NCI-H1105 (cell line): ENCODE measurements around the gene AHSP.
"Not testable (repeated sequence)": the region's sequence is repeated elsewhere in the genome, so short reads cannot be mapped to it uniquely, and the experiment has no call there.

Experiments
- DNase-seq: peaks from one replicate; lab custom pipeline; 2025; lab: John Stamatoyannopoulos, UW

Gene AHSP, protein sequence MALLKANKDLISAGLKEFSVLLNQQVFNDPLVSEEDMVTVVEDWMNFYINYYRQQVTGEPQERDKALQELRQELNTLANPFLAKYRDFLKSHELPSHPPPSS

DNA sequence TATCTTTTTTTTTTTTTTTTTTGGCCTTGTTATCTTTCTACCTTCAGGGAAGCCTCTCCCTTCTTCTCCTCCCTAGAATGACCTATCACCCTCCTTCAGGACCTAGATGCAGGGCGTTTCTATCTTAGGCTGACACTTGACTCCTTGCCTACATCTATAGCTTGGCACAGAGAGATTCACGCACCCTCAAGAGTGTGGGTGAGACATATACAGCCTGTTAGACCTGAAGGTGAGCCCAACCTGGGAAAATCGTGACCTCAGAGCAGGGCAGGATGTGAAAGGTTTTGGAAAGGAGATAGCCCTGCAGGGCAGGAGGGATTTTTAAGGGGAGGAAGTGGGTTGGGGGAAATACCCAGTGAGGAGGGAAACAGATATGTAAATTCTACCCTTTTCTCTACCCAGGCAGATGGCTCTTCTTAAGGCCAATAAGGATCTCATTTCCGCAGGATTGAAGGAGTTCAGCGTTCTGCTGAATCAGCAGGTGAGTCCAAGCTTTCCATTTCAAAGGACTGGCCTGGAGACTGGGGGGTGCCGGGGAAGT lies at the start of gene AHSP:
AHSP (plus strand) TSS at position 167 of the 541 bp plus-strand sequence; CDS start at position 407, 240 bp downstream.
- DNase-seq = no peak

GRCh38 chr16:31478956-31479355 lies 48.7 kb upstream of the AHSP start:
- DNase-seq = no peak

DNA sequence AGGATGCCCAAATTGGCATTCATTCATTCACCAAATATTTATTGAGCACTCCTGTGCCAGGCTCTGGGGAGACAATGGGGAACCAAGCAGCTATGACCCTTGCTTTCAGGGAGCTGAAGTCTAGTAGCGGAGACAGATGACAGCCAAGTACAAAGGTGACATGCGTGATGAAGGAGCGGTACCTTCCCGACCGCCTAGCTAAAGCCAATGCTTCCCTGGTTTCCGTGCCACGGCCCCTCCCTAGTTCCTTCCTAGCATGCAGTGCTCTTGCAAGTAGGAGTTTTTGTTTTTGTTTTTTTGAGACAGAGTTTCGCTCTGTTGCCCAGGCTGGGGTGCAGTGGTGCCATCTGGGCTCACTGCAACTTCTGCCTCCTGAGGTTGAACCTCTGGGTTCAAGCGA lies 47.9 kb upstream of the AHSP start:
- DNase-seq = no peak

DNA sequence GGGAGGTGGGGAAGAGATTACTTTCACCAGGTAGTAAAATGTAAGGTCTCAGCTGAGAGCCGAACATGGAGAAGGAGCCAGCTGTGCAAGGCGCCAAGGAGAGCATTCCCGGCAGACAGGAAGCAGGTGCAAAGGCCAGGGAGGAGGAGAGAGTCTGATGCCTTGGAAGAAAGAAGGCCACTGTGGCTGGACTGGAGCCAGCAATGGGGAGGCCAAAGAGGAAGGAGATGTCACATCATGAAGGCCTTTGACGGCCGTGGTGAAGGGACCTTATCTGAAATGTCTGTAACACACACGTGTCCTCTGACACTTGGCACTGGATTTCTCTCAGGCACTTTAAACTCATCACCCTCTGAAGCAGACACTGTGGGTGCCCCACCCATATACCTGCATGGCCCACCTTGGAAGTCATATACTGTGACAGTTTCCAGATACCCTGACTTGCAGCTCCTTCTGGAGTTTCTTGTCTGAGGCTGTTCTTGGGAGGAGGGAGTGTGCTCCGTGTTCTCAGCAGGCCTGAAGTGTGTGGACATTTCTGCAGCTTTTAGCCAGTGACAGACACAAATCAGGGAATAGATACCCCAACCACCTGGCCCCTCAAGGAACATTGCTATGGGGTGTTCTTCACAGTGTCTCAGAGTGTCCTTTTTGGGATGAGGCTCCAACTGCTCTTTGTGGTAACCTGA lies 46.7 kb upstream of the AHSP start:
- no peak for DNase-seq

- DNase-seq = no peak
These were observed 44.6 kb upstream of the AHSP start, which contains the start of gene SLC5A2 for GRCh38 chr16:31483081-31483480. Gene SLC5A2 (plus strand): TSS chr16:31483123. CDS start chr16:31483137, 14 bp downstream.

GRCh38 chr16:31484048-31484447 lies 43.7 kb upstream of the AHSP start:
- DNase-seq = not testable (repeated sequence)

- no peak for DNase-seq
These were observed 43.1 kb upstream of the AHSP start for GRCh38 chr16:31484491-31485171.

DNA sequence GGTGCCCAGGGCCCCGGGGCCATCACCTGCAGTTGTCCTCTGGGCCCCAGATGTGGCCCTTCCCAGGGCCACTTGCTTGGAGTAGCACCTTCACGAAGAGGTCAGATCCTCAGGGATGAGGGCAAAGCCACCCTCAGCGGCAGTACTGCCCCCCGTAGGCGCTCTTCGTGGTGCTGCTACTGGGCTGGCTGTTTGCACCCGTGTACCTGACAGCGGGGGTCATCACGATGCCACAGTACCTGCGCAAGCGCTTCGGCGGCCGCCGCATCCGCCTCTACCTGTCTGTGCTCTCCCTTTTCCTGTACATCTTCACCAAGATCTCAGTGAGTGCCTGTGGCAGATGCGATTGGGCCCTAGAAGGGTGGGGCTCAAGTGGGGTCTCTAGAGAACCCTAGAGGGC lies 42.1 kb upstream of the AHSP start:
- no peak for DNase-seq

- DNase-seq = no peak
These were observed 41.7 kb upstream of the AHSP start for GRCh38 chr16:31486045-31486444.

GRCh38 chr16:31487071-31487719 lies 40.5 kb upstream of the AHSP start:
- DNase-seq = no peak

DNA sequence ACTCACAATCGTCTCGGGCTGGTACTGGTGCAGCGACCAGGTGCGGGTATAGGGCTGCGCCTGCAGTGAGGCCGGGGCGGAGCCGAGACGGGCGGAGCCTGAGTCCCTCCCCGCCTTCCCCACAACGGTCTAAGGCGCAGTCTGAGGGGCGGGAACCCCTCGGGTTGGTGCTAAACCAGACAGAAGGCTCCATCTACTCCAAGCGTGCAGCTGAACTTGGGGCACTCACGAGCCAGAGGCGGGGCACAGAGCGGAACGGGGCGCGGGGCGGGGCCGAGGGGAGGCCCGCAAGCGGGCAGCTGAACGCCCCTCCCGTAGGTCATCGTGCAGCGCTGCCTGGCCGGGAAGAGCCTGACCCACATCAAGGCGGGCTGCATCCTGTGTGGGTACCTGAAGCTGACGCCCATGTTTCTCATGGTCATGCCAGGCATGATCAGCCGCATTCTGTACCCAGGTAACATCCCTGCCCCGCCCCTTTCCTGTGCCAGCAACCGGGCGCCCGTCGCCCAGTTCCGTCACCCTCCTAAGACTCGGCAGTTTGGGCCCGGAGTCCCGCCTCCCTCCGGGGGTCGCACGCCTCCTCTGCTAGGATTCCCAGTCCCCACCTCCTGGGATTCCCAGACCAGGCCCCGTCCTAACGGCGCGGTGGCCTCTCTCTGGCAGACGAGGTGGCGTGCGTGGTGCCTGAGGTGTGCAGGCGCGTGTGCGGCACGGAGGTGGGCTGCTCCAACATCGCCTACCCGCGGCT lies 39.8 kb upstream of the AHSP start:
- peak; percentile 61 for DNase-seq

DNA sequence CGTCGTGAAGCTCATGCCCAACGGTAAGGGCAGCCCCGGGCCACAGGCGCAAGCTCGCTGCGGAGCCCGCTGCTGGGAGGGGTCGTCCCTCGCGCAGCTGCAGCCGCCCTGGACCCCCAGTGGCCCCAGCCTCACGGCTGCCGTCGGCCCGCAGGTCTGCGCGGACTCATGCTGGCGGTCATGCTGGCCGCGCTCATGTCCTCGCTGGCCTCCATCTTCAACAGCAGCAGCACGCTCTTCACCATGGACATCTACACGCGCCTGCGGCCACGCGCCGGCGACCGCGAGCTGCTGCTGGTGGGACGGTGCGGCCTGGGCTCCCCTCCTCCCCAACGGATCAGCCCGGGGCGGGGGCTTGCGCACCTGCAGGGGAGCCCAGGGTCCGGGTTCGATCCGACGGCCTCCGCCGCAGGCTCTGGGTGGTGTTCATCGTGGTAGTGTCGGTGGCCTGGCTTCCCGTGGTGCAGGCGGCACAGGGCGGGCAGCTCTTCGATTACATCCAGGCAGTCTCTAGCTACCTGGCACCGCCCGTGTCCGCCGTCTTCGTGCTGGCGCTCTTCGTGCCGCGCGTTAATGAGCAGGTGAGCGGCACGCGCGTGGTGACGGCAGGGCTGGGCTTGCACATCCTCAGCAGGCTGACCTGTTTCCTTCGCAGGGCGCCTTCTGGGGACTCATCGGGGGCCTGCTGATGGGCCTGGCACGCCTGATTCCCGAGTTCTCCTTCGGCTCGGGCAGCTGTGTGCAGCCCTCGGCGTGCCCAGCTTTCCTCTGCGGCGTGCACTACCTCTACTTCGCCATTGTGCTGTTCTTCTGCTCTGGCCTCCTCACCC lies 39.0 kb upstream of the AHSP start:
- peak; percentile 9 for DNase-seq

DNA sequence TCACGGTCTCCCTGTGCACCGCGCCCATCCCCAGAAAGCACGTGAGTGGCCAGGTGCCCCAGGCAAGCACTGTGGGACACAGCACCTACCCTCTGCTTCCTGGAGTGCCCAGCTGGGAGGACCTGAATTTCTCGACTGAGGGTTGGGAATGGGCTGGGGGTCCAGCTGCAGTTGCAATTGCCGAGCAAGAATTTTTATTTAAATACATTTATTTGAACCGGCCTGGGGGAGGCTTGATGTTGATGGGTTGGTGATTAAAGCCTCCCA lies 38.5 kb upstream of the AHSP start:
- no peak for DNase-seq

DNA sequence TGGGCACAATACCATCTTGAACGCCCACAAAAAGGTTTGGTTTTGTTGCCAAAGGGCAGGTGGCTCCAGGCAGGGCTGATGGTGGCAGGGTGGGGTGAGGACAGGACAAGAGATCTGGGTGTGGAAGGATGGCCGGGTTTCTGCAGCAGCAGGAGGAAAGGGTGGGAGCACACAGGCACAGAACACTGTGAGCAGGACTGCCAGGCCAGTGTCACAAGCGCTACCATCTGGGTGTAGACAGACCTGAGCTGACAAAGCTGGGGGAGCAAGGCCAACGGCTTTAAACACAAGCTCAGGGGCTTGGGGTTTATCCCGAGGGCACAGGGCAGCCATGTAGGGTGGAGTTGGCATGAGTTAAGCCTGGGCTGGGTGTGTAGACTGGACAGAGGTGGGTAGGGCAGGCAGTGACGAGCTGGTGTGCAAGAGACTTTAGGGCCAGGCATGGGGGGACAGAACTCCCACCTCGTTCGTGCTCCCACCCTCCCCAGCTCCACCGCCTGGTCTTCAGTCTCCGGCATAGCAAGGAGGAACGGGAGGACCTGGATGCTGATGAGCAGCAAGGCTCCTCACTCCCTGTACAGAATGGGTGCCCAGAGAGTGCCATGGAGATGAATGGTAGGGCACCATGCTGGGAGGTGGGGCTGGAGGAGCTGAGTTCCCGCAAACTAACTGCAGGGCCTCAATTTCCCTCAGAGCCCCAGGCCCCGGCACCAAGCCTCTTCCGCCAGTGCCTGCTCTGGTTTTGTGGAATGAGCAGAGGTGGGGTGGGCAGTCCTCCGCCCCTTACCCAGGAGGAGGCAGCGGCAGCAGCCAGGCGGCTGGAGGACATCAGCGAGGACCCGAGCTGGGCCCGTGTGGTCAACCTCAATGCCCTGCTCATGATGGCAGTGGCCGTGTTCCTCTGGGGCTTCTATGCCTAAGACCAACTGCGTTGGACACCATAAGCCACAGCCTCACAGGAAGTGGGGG lies 37.8 kb upstream of the AHSP start:
- no peak for DNase-seq

DNA sequence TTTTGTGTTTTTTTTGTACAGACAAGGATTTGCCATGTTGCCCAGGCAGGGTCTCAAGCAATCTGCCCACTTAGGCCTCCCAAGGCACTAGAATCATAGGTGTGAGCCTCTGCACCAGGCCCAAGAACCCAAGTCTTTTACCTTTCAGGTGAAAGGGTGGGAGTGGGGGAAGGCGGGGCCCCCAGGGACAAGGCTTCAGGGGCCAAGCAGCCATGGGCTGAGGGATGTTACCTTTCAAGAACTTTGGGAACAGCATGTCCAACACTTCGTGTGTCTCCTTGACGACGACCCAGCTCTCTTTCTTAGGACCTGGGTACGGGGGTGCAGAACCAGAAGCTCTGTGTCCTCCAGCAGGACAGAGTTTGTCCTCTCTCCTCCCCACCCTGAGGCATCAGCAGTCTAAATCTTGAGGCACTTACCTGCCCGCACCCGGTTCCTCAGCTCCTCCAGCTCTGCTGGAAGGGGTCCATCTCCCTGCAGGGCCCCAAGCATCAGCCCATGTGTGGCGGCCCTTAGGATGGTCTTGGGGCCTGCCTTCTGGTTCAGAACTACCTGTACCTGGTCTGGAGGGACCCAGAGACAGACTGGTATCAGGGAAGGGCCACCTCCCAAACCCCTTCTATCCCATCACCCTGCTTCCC lies 35.8 kb upstream of the AHSP start:
- DNase-seq = no peak

DNA sequence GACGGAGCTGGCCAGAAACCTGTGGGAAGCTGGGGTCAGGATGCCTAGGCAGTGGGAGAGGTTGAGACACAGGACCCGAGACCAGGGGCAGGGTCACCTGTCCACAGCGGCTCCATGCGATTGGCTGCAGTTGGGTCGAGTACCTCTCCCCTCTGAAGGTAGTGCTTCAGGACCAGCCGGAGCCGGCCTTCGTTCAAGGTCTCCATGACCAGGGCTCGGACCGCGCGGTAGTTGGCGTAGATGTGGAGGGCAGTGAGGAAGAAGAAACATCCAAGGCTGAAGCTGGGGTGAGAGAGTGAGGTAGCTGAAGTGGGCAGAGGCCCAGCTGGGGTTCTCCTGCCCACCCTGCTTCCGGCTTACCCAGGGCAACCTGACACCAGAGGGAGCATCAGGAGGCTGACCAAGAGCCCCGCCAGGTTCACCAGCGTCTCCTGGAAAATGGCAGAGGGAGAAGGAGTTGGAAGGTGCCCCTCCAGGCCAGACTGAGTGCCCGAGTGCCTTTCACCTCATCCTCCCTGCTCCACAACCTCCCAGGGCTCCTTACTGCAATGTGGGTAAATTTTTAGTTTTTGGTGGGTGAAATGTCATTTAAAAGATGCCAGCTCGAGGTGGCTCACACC lies 34.1 kb upstream of the AHSP start:
- DNase-seq = no peak

DNA sequence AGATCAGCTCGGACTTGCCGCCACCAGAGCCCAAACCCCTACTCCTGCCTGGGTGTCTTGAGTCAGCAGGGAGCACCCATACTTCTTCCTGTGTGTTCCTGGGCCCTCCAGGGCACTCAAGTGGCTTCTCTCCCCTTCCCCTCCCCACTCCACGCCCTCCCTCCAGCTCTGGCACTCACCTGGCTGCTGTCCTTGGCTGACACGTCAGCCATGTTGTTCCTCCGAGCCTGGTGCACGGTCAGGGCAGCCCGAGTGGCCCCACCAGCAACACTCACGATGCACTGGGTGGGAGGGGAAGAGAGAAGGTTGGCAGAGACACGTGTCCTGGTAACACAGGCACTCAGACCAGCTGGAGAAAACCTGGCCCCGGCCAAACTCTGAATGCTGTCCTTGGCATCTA lies 31.0 kb upstream of the AHSP start:
- DNase-seq = no peak

GRCh38 chr16:31498493-31498892 lies 29.2 kb upstream of the AHSP start:
- no peak for DNase-seq

- no peak for DNase-seq
These were observed 27.8 kb upstream of the AHSP start for GRCh38 chr16:31499928-31500327.
